ENCODE measurements around the gene GBP1.

DNA sequence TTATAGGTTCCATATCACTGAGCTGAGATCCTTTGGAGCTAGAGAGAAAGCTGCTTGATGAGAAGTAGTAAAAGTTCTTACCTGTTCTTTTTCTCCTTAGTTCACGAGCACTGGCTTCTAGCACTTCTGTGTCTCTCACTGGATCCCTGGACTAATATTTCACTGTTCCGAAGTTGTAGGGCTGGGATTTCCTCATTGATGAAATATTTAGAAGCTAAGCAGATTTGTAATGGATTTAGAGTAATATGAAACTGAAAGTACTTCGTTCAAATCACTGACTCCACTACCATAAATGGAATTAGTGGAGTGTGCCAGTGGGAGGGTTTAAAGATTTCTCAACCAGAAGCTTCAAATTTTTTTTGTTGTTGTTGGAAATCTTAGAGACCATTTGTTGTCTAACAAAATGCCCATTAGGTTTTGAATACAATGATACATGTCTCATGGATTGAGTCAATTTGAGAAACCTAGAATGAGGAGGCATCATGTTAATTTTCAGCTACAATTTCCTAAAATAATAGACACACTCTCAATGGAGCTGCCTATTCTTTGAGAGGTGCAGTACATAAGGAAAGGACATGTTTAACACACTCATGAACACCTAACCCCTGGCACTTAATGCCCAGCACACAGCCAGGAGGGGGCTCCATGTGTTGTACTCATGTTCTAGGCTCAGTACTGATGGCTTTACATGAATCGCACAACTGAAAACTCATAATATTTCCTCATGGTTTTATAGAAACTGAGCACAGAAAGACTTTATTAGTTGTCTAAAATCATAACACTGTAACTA is at the start of gene GBP1:
- TF ChIP-seq CTCF (IDR thresholded peaks at IDR 0.05; ENCODE audit: poor library complexity) (no peak), EZH2phosphoT487 (IDR thresholded peaks at IDR 0.05; ENCODE audit: low read depth, severe bottlenecking, unreplicated experiment) (no peak)
